Endothelial cell (in vitro differentiated cells): ENCODE results near the gene ORC6. TPM values are rescaled to one million over a fixed set of nuclear protein-coding genes. Genes with fewer than 3 reads are reported as not detected.
"Not testable (repeated sequence)": the region's sequence is repeated elsewhere in the genome, so short reads cannot be mapped to it uniquely, and the experiment has no call there.

Experiments
- DNase-seq: peaks from one replicate; pipeline ENCODE4 v3.0.0; 2021; ENCODE audit warnings: low spot score
- H3K27ac Mint-ChIP-seq: one replicate; pipeline ENCODE4 v1.8.0; 2021; ENCODE audit warnings: mixed read lengths, inconsistent platforms; ENCODE audit not compliant: unreplicated experiment
- H3K27me3 Mint-ChIP-seq: one replicate; pipeline ENCODE4 v1.8.0; 2021; ENCODE audit warnings: mild to moderate bottlenecking, moderate library complexity, mixed read lengths, inconsistent platforms; ENCODE audit not compliant: unreplicated experiment
- H3K36me3 Mint-ChIP-seq: one replicate; pipeline ENCODE4 v1.8.0; 2021; ENCODE audit warnings: mild to moderate bottlenecking, low read depth, mixed read lengths, inconsistent platforms; ENCODE audit not compliant: unreplicated experiment
- H3K4me1 Mint-ChIP-seq: one replicate; pipeline ENCODE4 v1.8.0; 2021; ENCODE audit warnings: mild to moderate bottlenecking, mixed read lengths, inconsistent platforms; ENCODE audit not compliant: unreplicated experiment
- H3K4me3 Mint-ChIP-seq: one replicate; pipeline ENCODE4 v1.8.0; 2021; ENCODE audit warnings: mild to moderate bottlenecking, mixed read lengths, inconsistent platforms; ENCODE audit not compliant: unreplicated experiment
- H3K9me3 Mint-ChIP-seq: one replicate; pipeline ENCODE4 v1.8.0; 2021; ENCODE audit warnings: mixed read lengths, inconsistent platforms; ENCODE audit not compliant: unreplicated experiment
- total RNA-seq: library from RNA; stranded (reverse); fragmentation: NEBNext Ultra II Directional; extraction: Animal tissue kit (Norgen Biotek cat#: 25700); gene quantifications from one replicate; pipeline ENCODE4 v1.2.1, GENCODE V29; 2021; ENCODE audit not compliant: unreplicated experiment
- TF ChIP-seq, protein P1 (sequence below): fragments of 200-600 bp; sonication (generic); IDR thresholded peaks from one replicate; pipeline ENCODE4 v1.5.0; 2021; ENCODE audit warnings: antibody characterized with exemption; ENCODE audit not compliant: unreplicated experiment

ORC6 gene
- total RNA-seq, 1 donor from 2014 or later = 22.4 TPM

GRCh38 chr16:46651305-46651704 is 38.2 kb upstream of the ORC6 start:
- H3K9me3 Mint-ChIP-seq = no peaks in the 10 kb centered on the region
- H3K4me3 Mint-ChIP-seq = no peak overlapping the region
- peaks cover 7% of the 10 kb centered on the region for H3K27me3 Mint-ChIP-seq
- H3K36me3 Mint-ChIP-seq = no peaks in the 10 kb centered on the region
- H3K4me1 Mint-ChIP-seq = no peaks in the 10 kb centered on the region
- TF ChIP-seq, protein P1, sequence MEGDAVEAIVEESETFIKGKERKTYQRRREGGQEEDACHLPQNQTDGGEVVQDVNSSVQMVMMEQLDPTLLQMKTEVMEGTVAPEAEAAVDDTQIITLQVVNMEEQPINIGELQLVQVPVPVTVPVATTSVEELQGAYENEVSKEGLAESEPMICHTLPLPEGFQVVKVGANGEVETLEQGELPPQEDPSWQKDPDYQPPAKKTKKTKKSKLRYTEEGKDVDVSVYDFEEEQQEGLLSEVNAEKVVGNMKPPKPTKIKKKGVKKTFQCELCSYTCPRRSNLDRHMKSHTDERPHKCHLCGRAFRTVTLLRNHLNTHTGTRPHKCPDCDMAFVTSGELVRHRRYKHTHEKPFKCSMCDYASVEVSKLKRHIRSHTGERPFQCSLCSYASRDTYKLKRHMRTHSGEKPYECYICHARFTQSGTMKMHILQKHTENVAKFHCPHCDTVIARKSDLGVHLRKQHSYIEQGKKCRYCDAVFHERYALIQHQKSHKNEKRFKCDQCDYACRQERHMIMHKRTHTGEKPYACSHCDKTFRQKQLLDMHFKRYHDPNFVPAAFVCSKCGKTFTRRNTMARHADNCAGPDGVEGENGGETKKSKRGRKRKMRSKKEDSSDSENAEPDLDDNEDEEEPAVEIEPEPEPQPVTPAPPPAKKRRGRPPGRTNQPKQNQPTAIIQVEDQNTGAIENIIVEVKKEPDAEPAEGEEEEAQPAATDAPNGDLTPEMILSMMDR = no peak
- DNase-seq = no peak
- H3K27ac Mint-ChIP-seq = no peak overlapping the region

- H3K4me3 Mint-ChIP-seq = no peak overlapping the region
- DNase-seq = no peak
- no peaks in the 10 kb centered on the region for H3K9me3 Mint-ChIP-seq
- H3K27ac Mint-ChIP-seq = no peak overlapping the region
- H3K36me3 Mint-ChIP-seq = peaks cover 26% of the 10 kb centered on the region
- peaks cover 7% of the 10 kb centered on the region for H3K27me3 Mint-ChIP-seq
- no peaks in the 10 kb centered on the region for H3K4me1 Mint-ChIP-seq
- TF ChIP-seq, protein P1 = no peak
These were observed 30.5 kb upstream of the ORC6 start for GRCh38 chr16:46658925-46659324.

GRCh38 chr16:46662123-46662522 is 27.3 kb upstream of the ORC6 start:
- H3K27ac Mint-ChIP-seq = no peak overlapping the region
- TF ChIP-seq, protein P1 = no peak
- peaks cover 35% of the 10 kb centered on the region for H3K36me3 Mint-ChIP-seq
- H3K4me1 Mint-ChIP-seq = no peaks in the 10 kb centered on the region
- DNase-seq = no peak
- H3K9me3 Mint-ChIP-seq = no peaks in the 10 kb centered on the region
- peaks cover 5% of the 10 kb centered on the region for H3K27me3 Mint-ChIP-seq
- H3K4me3 Mint-ChIP-seq = no peak overlapping the region

- DNase-seq = peak; percentile 53
- no peaks in the 10 kb centered on the region for H3K9me3 Mint-ChIP-seq
- TF ChIP-seq, protein P1 = peak; percentile 85
- H3K4me1 Mint-ChIP-seq = no peaks in the 10 kb centered on the region
- H3K27me3 Mint-ChIP-seq = no peaks in the 10 kb centered on the region
- H3K4me3 Mint-ChIP-seq = no peak overlapping the region
- peaks cover 20% of the 10 kb centered on the region for H3K36me3 Mint-ChIP-seq
- no peak overlapping the region for H3K27ac Mint-ChIP-seq
These were observed 16.0 kb upstream of the ORC6 start for GRCh38 chr16:46673320-46674013.

DNA sequence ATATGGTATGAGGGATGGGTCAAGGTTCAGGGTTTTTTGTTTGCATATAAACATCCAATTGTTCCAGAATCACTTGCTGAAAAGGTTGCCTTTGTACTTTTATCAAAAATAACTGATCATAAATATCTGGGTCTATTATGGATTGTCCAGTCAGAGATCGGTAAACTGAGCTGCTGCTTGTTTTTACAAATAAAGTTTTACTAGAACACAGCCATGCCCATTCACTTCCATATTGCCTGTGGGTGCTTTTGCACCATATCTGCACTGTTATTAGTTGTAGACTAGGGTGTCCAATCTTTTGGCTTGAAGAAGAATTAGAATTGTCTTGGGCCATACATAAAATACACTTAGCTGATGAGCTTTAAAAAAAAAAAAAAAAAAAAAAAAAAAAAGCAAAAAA is 11.5 kb upstream of the ORC6 start:
- not testable (repeated sequence) for H3K4me1 Mint-ChIP-seq, H3K9me3 Mint-ChIP-seq, H3K4me3 Mint-ChIP-seq, H3K27me3 Mint-ChIP-seq, DNase-seq, H3K27ac Mint-ChIP-seq
- peaks cover 17% of the 10 kb centered on the region for H3K36me3 Mint-ChIP-seq

- not testable (repeated sequence) for H3K4me1 Mint-ChIP-seq, H3K27me3 Mint-ChIP-seq, DNase-seq, H3K9me3 Mint-ChIP-seq, H3K4me3 Mint-ChIP-seq, H3K27ac Mint-ChIP-seq
- peaks cover 17% of the 10 kb centered on the region for H3K36me3 Mint-ChIP-seq
These were observed 7.6 kb upstream of the ORC6 start for GRCh38 chr16:46681867-46682266.
